Subcutaneous abdominal adipose tissue (tissue), 5 donors: ENCODE data around the gene SLC16A13.
"Not testable (repeated sequence)": the region's sequence is repeated elsewhere in the genome, so short reads cannot be mapped to it uniquely, and the experiment has no call there.

Source experiments
- H3K27ac ChIP-seq: one replicate; pipeline ENCODE4 v1.7.0; 2013; ENCODE audit warnings: low read depth, mild to moderate bottlenecking, inconsistent platforms, low read length, moderate library complexity
- H3K27me3 ChIP-seq, 5 donors: one replicate each; pipeline ENCODE4 v1.7.0; 2013; ENCODE audit warnings: low read length in 5 of 5, inconsistent platforms in 1 of 5; ENCODE audit not compliant: control insufficient read depth in 5 of 5, insufficient read depth in 4 of 5
- H3K36me3 ChIP-seq, 5 donors: one replicate each; pipeline ENCODE4 v1.7.0; 2013; ENCODE audit warnings: low read length in 5 of 5; ENCODE audit not compliant: control insufficient read depth in 5 of 5, insufficient read depth in 5 of 5
- H3K4me1 ChIP-seq, 5 donors: one replicate each; pipeline ENCODE4 v1.7.0; 2013; ENCODE audit warnings: low read length in 5 of 5, mild to moderate bottlenecking in 3 of 5, moderate library complexity in 1 of 5; ENCODE audit not compliant: control insufficient read depth in 5 of 5, insufficient read depth in 5 of 5
- H3K4me3 ChIP-seq, 5 donors: one replicate each; pipeline ENCODE4 v1.7.0; 2013; ENCODE audit warnings: low read length in 5 of 5, low read depth in 1 of 5
- H3K9ac ChIP-seq, 5 donors: one replicate each; pipeline ENCODE4 v1.7.0; 2013; ENCODE audit warnings: low read length in 5 of 5, mild to moderate bottlenecking in 4 of 5, moderate library complexity in 3 of 5
- H3K9me3 ChIP-seq, 5 donors: one replicate each; pipeline ENCODE4 v1.7.0; 2013; ENCODE audit warnings: low read length in 5 of 5; ENCODE audit not compliant: control insufficient read depth in 5 of 5
- donor health status: healthy.
- donor health status: healthy.
- donor health status: healthy.
- donor health status: healthy.
- donor health status: healthy.

The SLC16A13 gene

GRCh38 chr17:7077911-7078546 lies 42.2 kb downstream of the SLC16A13 start:
- H3K4me3 ChIP-seq, result no peak overlapping the region
- H3K36me3 ChIP-seq, result no peaks in the 10 kb centered on the region
- peaks cover 0 to 27% (median 8%) of the 10 kb centered on the region in 5 donors for H3K4me1 ChIP-seq
- no peak overlapping the region for H3K27ac ChIP-seq
- H3K9ac ChIP-seq, result no peak overlapping the region
- H3K27me3 ChIP-seq, result peaks cover 0 to 8% (median 0%) of the 10 kb centered on the region in 5 donors
- no peaks in the 10 kb centered on the region for H3K9me3 ChIP-seq

GRCh38 chr17:7078711-7079110 lies 42.9 kb downstream of the SLC16A13 start:
- Histone ChIP-seq H3K9me3 (no peaks in the 10 kb centered on the region), H3K4me3 (peak overlapping the region in 2 of 5 donors; percentile 17 to 32)

GRCh38 chr17:7079581-7080455 lies 44.0 kb downstream of the SLC16A13 start, which contains the start of gene CLEC10A:
CLEC10A (minus strand) TSS chr17:7080251; CDS start chr17:7078812, 1,439 bp downstream.
- Histone ChIP-seq H3K36me3 (no peaks in the 10 kb centered on the region), H3K4me1 (peaks cover 1 to 41% (median 13%) of the 10 kb centered on the region in 5 donors), H3K9me3 (no peaks in the 10 kb centered on the region), H3K4me3 (peak within 1 kb of the TSS; percentile 23 to 60 (median 41)), H3K27me3 (peaks cover 0 to 8% (median 0%) of the 10 kb centered on the region in 5 donors), H3K9ac (no peak within 1 kb of the TSS), H3K27ac (peak within 1 kb of the TSS; percentile 37)

More at GRCh38 chr17:7078711-7079110, 42.9 kb downstream of the SLC16A13 start:
- Histone ChIP-seq H3K27me3 (peaks cover 0 to 11% (median 0%) of the 10 kb centered on the region in 5 donors), H3K27ac (no peak overlapping the region), H3K36me3 (no peaks in the 10 kb centered on the region), H3K4me1 (peaks cover 1 to 31% (median 10%) of the 10 kb centered on the region in 5 donors), H3K9ac (no peak overlapping the region)

- peaks cover 0 to 8% (median 0%) of the 10 kb centered on the region in 5 donors for H3K27me3 ChIP-seq
- peaks cover 1 to 41% (median 13%) of the 10 kb centered on the region in 5 donors for H3K4me1 ChIP-seq
- H3K9ac ChIP-seq, result no peak overlapping the region
- peak overlapping the region; percentile 37 for H3K27ac ChIP-seq
- no peaks in the 10 kb centered on the region for H3K36me3 ChIP-seq
- peak overlapping the region in 3 of 5 donors; percentile 23 to 51 (median 41) for H3K4me3 ChIP-seq
- H3K9me3 ChIP-seq, result no peaks in the 10 kb centered on the region
Measured at GRCh38 chr17:7080456-7081041, 44.7 kb downstream of the SLC16A13 start.

- Histone ChIP-seq H3K36me3 (no peaks in the 10 kb centered on the region), H3K27ac (no peak overlapping the region), H3K9me3 (no peaks in the 10 kb centered on the region), H3K4me3 (no peak overlapping the region), H3K4me1 (peaks cover 1 to 41% (median 13%) of the 10 kb centered on the region in 5 donors), H3K27me3 (peaks cover 0 to 7% (median 0%) of the 10 kb centered on the region in 5 donors), H3K9ac (no peak overlapping the region)
Measured at GRCh38 chr17:7081341-7082062, 45.7 kb downstream of the SLC16A13 start.

- peaks cover 0 to 6% (median 0%) of the 10 kb centered on the region in 5 donors for H3K27me3 ChIP-seq
- no peak overlapping the region for H3K27ac ChIP-seq
- H3K9me3 ChIP-seq, result no peaks in the 10 kb centered on the region
- H3K9ac ChIP-seq, result no peak overlapping the region
- H3K36me3 ChIP-seq, result no peaks in the 10 kb centered on the region
- H3K4me1 ChIP-seq, result peaks cover 1 to 32% (median 13%) of the 10 kb centered on the region in 5 donors
- H3K4me3 ChIP-seq, result no peak overlapping the region
Measured at GRCh38 chr17:7083592-7083991, 47.8 kb downstream of the SLC16A13 start.

- Histone ChIP-seq H3K27me3 (peaks cover 0 to 6% (median 0%) of the 10 kb centered on the region in 5 donors), H3K9me3 (no peaks in the 10 kb centered on the region), H3K36me3 (no peaks in the 10 kb centered on the region), H3K27ac (no peak overlapping the region), H3K4me1 (peaks cover 1 to 32% (median 13%) of the 10 kb centered on the region in 5 donors), H3K9ac (no peak overlapping the region), H3K4me3 (no peak overlapping the region)
Measured at GRCh38 chr17:7084088-7084487, 48.3 kb downstream of the SLC16A13 start.

- H3K36me3 ChIP-seq, H3K9me3 ChIP-seq: not testable (repeated sequence)
Measured at GRCh38 chr17:7088442-7088841, 52.6 kb downstream of the SLC16A13 start.

GRCh38 chr17:7089570-7089969 lies 53.8 kb downstream of the SLC16A13 start:
- H3K9me3 ChIP-seq, H3K27ac ChIP-seq, H3K9ac ChIP-seq, H3K27me3 ChIP-seq, H3K4me1 ChIP-seq, H3K36me3 ChIP-seq, H3K4me3 ChIP-seq: not testable (repeated sequence)

More at GRCh38 chr17:7088442-7088841, 52.6 kb downstream of the SLC16A13 start:
- not testable (repeated sequence) for H3K9ac ChIP-seq, H3K27ac ChIP-seq, H3K27me3 ChIP-seq, H3K4me3 ChIP-seq
- H3K4me1 ChIP-seq, result peaks cover 0 to 13% (median 4%) of the 10 kb centered on the region in 5 donors
